Endothelial cell of umbilical vein (primary cell): ENCODE measurements around the gene C4orf51. TPM values are rescaled to one million over a fixed set of nuclear protein-coding genes. Genes with fewer than 3 reads are reported as not detected.

Experiments
- BruUV-seq: library from RNA; stranded (reverse); fragments of 400-500 nt; replicated peaks from 2 replicates; lab custom pipeline; 2021; lab: Mats Ljungman, UMichigan
- CTCF ChIA-PET: fragments of 300-600, 350-600 bp; sonication (Branson Sonifier 250); formaldehyde crosslinking; loops from one replicate; lab custom pipeline; 2021; ENCODE audit warnings: antibody characterized with exemption, inconsistent platforms; lab: Charles Lee
- POLR2A ChIA-PET: fragments of 300-600, 350-600 bp; sonication (Branson Sonifier 250); formaldehyde crosslinking; loops from one replicate; lab custom pipeline; 2021; ENCODE audit warnings: antibody characterized with exemption, inconsistent platforms; lab: Charles Lee
- DNase-seq: peaks from one replicate; pipeline ENCODE4 v3.0.0-alpha.2; 2011; ENCODE audit warnings: low read depth, low spot score
- FAIRE-seq: peaks from 2 replicates; lab custom pipeline; 2011; peaks lifted over from hg19 to GRCh38; lab: Jason Lieb, UNC
- H2AFZ ChIP-seq: 2 replicates; pipeline ENCODE4 v1.6.0; 2012; ENCODE audit warnings: low read depth, low read length, control low read depth, inconsistent platforms
- H3K27ac ChIP-seq: 2 replicates; pipeline ENCODE4 v1.5.1; 2011; ENCODE audit warnings: low read depth, mild to moderate bottlenecking, control low read depth, low read length, moderate library complexity; ENCODE audit not compliant: insufficient read depth
- H3K27me3 ChIP-seq, 2 experiments: 2 replicates each; pipeline versions ENCODE4 v1.6.0 to v1.6.1; 2011; ENCODE audit warnings: low read length in 2 of 2, mixed read lengths in 1 of 2; ENCODE audit not compliant: control insufficient read depth in 2 of 2, insufficient read depth in 2 of 2
- H3K36me3 ChIP-seq, 2 experiments: 2 replicates in 1 of 2; 3 replicates in 1 of 2; pipeline ENCODE4 v1.5.1; 2011; ENCODE audit warnings: low read length in 2 of 2, mild to moderate bottlenecking in 1 of 2, moderate library complexity in 1 of 2; ENCODE audit not compliant: control insufficient read depth in 2 of 2, insufficient read depth in 2 of 2; ENCODE audit errors: extremely low read depth in 1 of 2
- H3K4me1 ChIP-seq: 3 replicates; pipeline ENCODE4 v1.5.1; 2011; ENCODE audit warnings: mild to moderate bottlenecking, low read length; ENCODE audit not compliant: control insufficient read depth, insufficient read depth; ENCODE audit errors: extremely low read depth
- H3K4me2 ChIP-seq: 2 replicates; pipeline ENCODE4 v1.6.1; 2011; ENCODE audit warnings: low read length, control low read depth, mixed read lengths; ENCODE audit not compliant: insufficient read depth
- H3K4me3 ChIP-seq, 3 experiments: fragments of 200-600 bp in 1 of 3; sonication (generic), shearing (Covaris generic) in 1 of 3; replicated peaks in 1 of 3; 2 replicates each; pipeline ENCODE4 v1.5.1; 2011 to 2016; ENCODE audit warnings: control low read depth in 3 of 3, low read length in 3 of 3, mild to moderate bottlenecking in 2 of 3, inconsistent platforms in 1 of 3, low read depth in 1 of 3, moderate library complexity in 1 of 3; ENCODE audit not compliant: insufficient read depth in 1 of 3
- H3K79me2 ChIP-seq: 2 replicates; pipeline ENCODE4 v1.6.0; 2012; ENCODE audit warnings: low read length, inconsistent platforms; ENCODE audit not compliant: control insufficient read depth, insufficient read depth
- H3K9ac ChIP-seq: replicated peaks from 2 replicates; pipeline ENCODE3; 2011; ENCODE audit warnings: low read length, control low read depth; ENCODE audit not compliant: insufficient read depth; ENCODE audit errors: extremely low read depth
- H3K9me1 ChIP-seq: replicated peaks from 3 replicates; pipeline ENCODE4 v1.6.0; 2011; ENCODE audit warnings: mild to moderate bottlenecking, low read length; ENCODE audit not compliant: control insufficient read depth, insufficient read depth; ENCODE audit errors: extremely low read depth
- H3K9me3 ChIP-seq: replicated peaks from 2 replicates; pipeline ENCODE4 v1.5.1; 2012; ENCODE audit warnings: low read length, inconsistent platforms; ENCODE audit not compliant: control insufficient read depth, insufficient read depth
- H4K20me1 ChIP-seq: replicated peaks from 2 replicates; pipeline ENCODE3; 2011; ENCODE audit warnings: mild to moderate bottlenecking, low read length; ENCODE audit not compliant: control insufficient read depth, insufficient read depth; ENCODE audit errors: extremely low read depth
- FOS ChIP-seq: IDR thresholded peaks from 2 replicates; pipeline ENCODE4 v1.6.1; 2011; ENCODE audit warnings: mild to moderate bottlenecking, low read length, moderate library complexity, borderline replicate concordance; ENCODE audit not compliant: insufficient read depth
- GATA2 ChIP-seq: IDR thresholded peaks from 2 replicates; pipeline ENCODE4 v1.7.0; 2011; ENCODE audit warnings: low read depth, mild to moderate bottlenecking, moderate library complexity, mixed read lengths, low read length; ENCODE audit not compliant: insufficient read length, insufficient read depth
- JUN ChIP-seq: IDR thresholded peaks from 2 replicates; pipeline ENCODE4 v1.6.1; 2011; ENCODE audit warnings: borderline replicate concordance, low read depth; ENCODE audit not compliant: insufficient read length, insufficient read depth
- MAX ChIP-seq: IDR thresholded peaks from 2 replicates; pipeline ENCODE4 v1.6.1; 2011; ENCODE audit not compliant: insufficient read depth, insufficient read length
- MYC ChIP-seq: IDR thresholded peaks from one replicate; pipeline ENCODE4 v1.6.1; 2011; ENCODE audit warnings: mild to moderate bottlenecking, low read depth, low read length
- POLR2AphosphoS5 ChIP-seq: IDR thresholded peaks from 2 replicates; pipeline ENCODE4 v1.6.1; 2012; ENCODE audit warnings: low read depth, mild to moderate bottlenecking, control low read depth, low read length, moderate library complexity; ENCODE audit not compliant: insufficient read depth
- dilution Hi-C: fragments of 300-500 bp; cut with MboI; formaldehyde crosslinking; loops from one replicate; pipeline ENCODE4 v1.15.0; 2019; ENCODE audit warnings: low sequenced_read_pairs; ENCODE audit not compliant: extremely low pct_ligation_motif_present
- intact Hi-C: fragments of 100-400 bp; cut with micrococcal nuclease; formaldehyde crosslinking; loops from one replicate; pipeline ENCODE4 v1.10.0; 2022
- polyA plus RNA-seq, 4 experiments: library from polyadenylated mRNA; depleted of rRNA in 3 of 4; stranded (reverse) in 3 of 4; unstranded in 1 of 4; fragments of >200 nt; gene quantifications; 2 replicates each; pipeline versions ENCODE4 v1.2.1 to v1.2.3, GENCODE V29; 2011 to 2012; ENCODE audit warnings: missing spikeins in 1 of 4
- total RNA-seq: library from RNA; stranded (reverse); gene quantifications from 2 replicates; pipeline ENCODE4 v1.2.3, GENCODE V29; 2021

The C4orf51 gene
- total and polyA plus RNA-seq, 2 donors (not counting 3 experiments of a cell fraction or from before 2014, with no cell fraction given), result not detected

GRCh38 chr4:145766273-145766672, 86.3 kb downstream of the C4orf51 start:
- Histone ChIP-seq H3K27ac (no peak overlapping the region), H3K79me2 (no peaks in the 10 kb centered on the region), H4K20me1 (no peaks in the 10 kb centered on the region), H2AFZ (no peak overlapping the region), H3K4me2 (no peak overlapping the region), H3K4me1 (no peaks in the 10 kb centered on the region), H3K9ac (no peak overlapping the region), H3K27me3 (no peaks in the 10 kb centered on the region), H3K9me1 (no peaks in the 10 kb centered on the region), H3K36me3 (peaks cover 0 to 20% of the 10 kb centered on the region in 2 experiments), H3K4me3 (no peak overlapping the region), H3K9me3 (no peaks in the 10 kb centered on the region)
- POLR2A ChIA-PET, result no interaction called here
- DNase-seq (no peak), FAIRE-seq (no peak)
- dilution Hi-C loops (no loop called here), intact Hi-C loops (no loop called here)
- CTCF ChIA-PET, result interaction anchor here (1.5 kb wide), 1 partner anchor 83 kb away, joined by 3 read pairs; no protein-coding TSS in a partner anchor
- TF ChIP-seq MAX (no peak), GATA2 (no peak), JUN (no peak)
- no TSS peak for BruUV-seq

- no peaks in the 10 kb centered on the region for H3K79me2 ChIP-seq
- H3K9ac ChIP-seq, result no peak overlapping the region
- BruUV-seq, result no TSS peak
- H3K27ac ChIP-seq, result no peak overlapping the region
- no peaks in the 10 kb centered on the region for H3K9me1 ChIP-seq
- FAIRE-seq (no peak), DNase-seq (no peak)
- ChIA-PET CTCF (interaction anchor here (1.1 kb wide), 1 partner anchor 51 kb away, joined by 3 read pairs; no protein-coding TSS in a partner anchor), POLR2A (no interaction called here)
- no peak overlapping the region for H3K4me3 ChIP-seq
- TF ChIP-seq POLR2AphosphoS5 (no peak), GATA2 (no peak), FOS (no peak), MAX (no peak), JUN (no peak), MYC (no peak)
- intact Hi-C loops, result loop anchor here (1.0 kb wide), 1 partner anchor 10 kb away; no protein-coding TSS in a partner anchor
- no peaks in the 10 kb centered on the region for H3K9me3 ChIP-seq
- no peaks in the 10 kb centered on the region for H3K4me1 ChIP-seq
- no peaks in the 10 kb centered on the region for H4K20me1 ChIP-seq
- no peak overlapping the region for H3K4me2 ChIP-seq
- dilution Hi-C loops, result no loop called here
- H2AFZ ChIP-seq, result no peak overlapping the region
- H3K27me3 ChIP-seq, result no peaks in the 10 kb centered on the region
- peaks cover 3 to 16% of the 10 kb centered on the region in 2 experiments for H3K36me3 ChIP-seq
Measured at GRCh38 chr4:145769450-145770037, 89.6 kb downstream of the C4orf51 start.
